Measurements from ENCODE around the gene TMIGD2.
A peak's percentile ranks its signal among the peaks of the same experiment; 100 is the strongest.
"Not testable (repeated sequence)": the region's sequence is repeated elsewhere in the genome, so short reads cannot be mapped to it uniquely, and the experiment has no call there.

The TMIGD2 gene

GRCh38 chr19:4278010-4278409 is 24.2 kb downstream of the TMIGD2 start:
- Mint-ChIP-seq H3K4me3 (no peak overlapping the region), H3K27me3 (peaks cover 26 to 55% of the 10 kb centered on the region in 2 donors)
- ATAC-seq (replicated peaks) = no peak

GRCh38 chr19:4277191-4277696 is 24.9 kb downstream of the TMIGD2 start:
- H3K9me3 Mint-ChIP-seq = no peaks in the 10 kb centered on the region
- peaks cover 3 to 7% of the 10 kb centered on the region in 2 donors for H3K4me1 Mint-ChIP-seq
- H3K27me3 Mint-ChIP-seq = peaks cover 21 to 47% of the 10 kb centered on the region in 2 donors
- peaks cover 5 to 15% of the 10 kb centered on the region in 2 donors for H3K36me3 Mint-ChIP-seq
- no peak overlapping the region for H3K27ac Mint-ChIP-seq
- DNase-seq = no peak
- ATAC-seq (replicated peaks) = no peak
- H3K4me3 Mint-ChIP-seq = no peak overlapping the region

More at GRCh38 chr19:4278010-4278409, 24.2 kb downstream of the TMIGD2 start:
- H3K27ac Mint-ChIP-seq = no peak overlapping the region
- no peaks in the 10 kb centered on the region for H3K9me3 Mint-ChIP-seq
- peaks cover under 1 to 8% of the 10 kb centered on the region in 2 donors for H3K36me3 Mint-ChIP-seq
- peaks cover 3 to 7% of the 10 kb centered on the region in 2 donors for H3K4me1 Mint-ChIP-seq
- DNase-seq = no peak

GRCh38 chr19:4274321-4274686 is 27.9 kb downstream of the TMIGD2 start:
- H3K9me3 Mint-ChIP-seq; ATAC-seq (replicated peaks): not testable (repeated sequence)

GRCh38 chr19:4272894-4273293 is 29.3 kb downstream of the TMIGD2 start:
- Mint-ChIP-seq H3K9me3 (no peaks in the 10 kb centered on the region), H3K4me3 (no peak overlapping the region), H3K36me3 (peaks cover 25 to 35% of the 10 kb centered on the region in 2 donors), H3K4me1 (peaks cover 2 to 5% of the 10 kb centered on the region in 2 donors), H3K27me3 (peaks cover 0 to 8% of the 10 kb centered on the region in 2 donors), H3K27ac (peak overlapping the region; percentile 31)
- ATAC-seq (replicated peaks) (no peak), DNase-seq (no peak)

More at GRCh38 chr19:4274321-4274686, 27.9 kb downstream of the TMIGD2 start:
- not testable (repeated sequence) for H3K27ac Mint-ChIP-seq, DNase-seq, H3K4me3 Mint-ChIP-seq, H3K4me1 Mint-ChIP-seq
- Mint-ChIP-seq H3K36me3 (peaks cover 18 to 26% of the 10 kb centered on the region in 2 donors), H3K27me3 (peaks cover 5 to 19% of the 10 kb centered on the region in 2 donors)

GRCh38 chr19:4268816-4269430 is 33.3 kb downstream of the TMIGD2 start:
- Mint-ChIP-seq H3K4me3 (no peak overlapping the region), H3K27me3 (no peaks in the 10 kb centered on the region), H3K27ac (peak overlapping the region; percentile 81), H3K9me3 (no peaks in the 10 kb centered on the region), H3K4me1 (peaks cover 14 to 28% of the 10 kb centered on the region in 2 donors), H3K36me3 (peaks cover 50 to 70% of the 10 kb centered on the region in 2 donors)
- ATAC-seq (replicated peaks) (no peak), DNase-seq (no peak)

- peak overlapping the region; percentile 81 for H3K27ac Mint-ChIP-seq
- no peak overlapping the region for H3K4me3 Mint-ChIP-seq
Observed at GRCh38 chr19:4267901-4268815, 34.0 kb downstream of the TMIGD2 start.

GRCh38 chr19:4267101-4267900 is 34.9 kb downstream of the TMIGD2 start:
- no peaks in the 10 kb centered on the region for H3K9me3 Mint-ChIP-seq
- DNase-seq (peak; percentile 35), ATAC-seq (replicated peaks) (peak; percentile 52 to 67)
- H3K27me3 Mint-ChIP-seq = no peaks in the 10 kb centered on the region
- H3K4me1 Mint-ChIP-seq = peaks cover 14 to 36% of the 10 kb centered on the region in 2 donors
- no peak overlapping the region for H3K4me3 Mint-ChIP-seq
- peak overlapping the region; percentile 68 for H3K27ac Mint-ChIP-seq
- peaks cover 54 to 64% of the 10 kb centered on the region in 2 donors for H3K36me3 Mint-ChIP-seq

More at GRCh38 chr19:4267901-4268815, 34.0 kb downstream of the TMIGD2 start:
- Mint-ChIP-seq H3K4me1 (peaks cover 14 to 35% of the 10 kb centered on the region in 2 donors), H3K9me3 (no peaks in the 10 kb centered on the region), H3K27me3 (no peaks in the 10 kb centered on the region), H3K36me3 (peaks cover 57 to 71% of the 10 kb centered on the region in 2 donors)
- no peak for ATAC-seq (replicated peaks)
- no peak for DNase-seq

GRCh38 chr19:4266253-4267000 is 35.8 kb downstream of the TMIGD2 start:
- peaks cover 14 to 36% of the 10 kb centered on the region in 2 donors for H3K4me1 Mint-ChIP-seq
- DNase-seq (no peak), ATAC-seq (replicated peaks) (peak; percentile 35 to 48)
- H3K4me3 Mint-ChIP-seq = no peak overlapping the region
- H3K36me3 Mint-ChIP-seq = peaks cover 52 to 64% of the 10 kb centered on the region in 2 donors
- peak overlapping the region; percentile 87 for H3K27ac Mint-ChIP-seq
- no peaks in the 10 kb centered on the region for H3K9me3 Mint-ChIP-seq
- no peaks in the 10 kb centered on the region for H3K27me3 Mint-ChIP-seq

- no peaks in the 10 kb centered on the region for H3K9me3 Mint-ChIP-seq
- H3K27ac Mint-ChIP-seq = peak overlapping the region; percentile 31
- H3K4me3 Mint-ChIP-seq = no peak overlapping the region
- ATAC-seq (replicated peaks) (no peak), DNase-seq (no peak)
- peaks cover 17 to 45% of the 10 kb centered on the region in 2 donors for H3K4me1 Mint-ChIP-seq
- H3K36me3 Mint-ChIP-seq = peaks cover 52 to 67% of the 10 kb centered on the region in 2 donors
- no peaks in the 10 kb centered on the region for H3K27me3 Mint-ChIP-seq
Observed at GRCh38 chr19:4264812-4265211, 37.4 kb downstream of the TMIGD2 start.

- Mint-ChIP-seq H3K27ac (no peak overlapping the region), H3K9me3 (no peaks in the 10 kb centered on the region), H3K36me3 (peaks cover 46 to 66% of the 10 kb centered on the region in 2 donors), H3K27me3 (no peaks in the 10 kb centered on the region), H3K4me3 (no peak overlapping the region), H3K4me1 (peaks cover 8 to 28% of the 10 kb centered on the region in 2 donors)
- DNase-seq = no peak
- ATAC-seq (replicated peaks) = peak; percentile 62 to 65
Observed at GRCh38 chr19:4260613-4261191, 41.5 kb downstream of the TMIGD2 start.

- DNase-seq (no peak), ATAC-seq (replicated peaks) (no peak)
- Mint-ChIP-seq H3K36me3 (peaks cover 50 to 59% of the 10 kb centered on the region in 2 donors), H3K27ac (peak overlapping the region; percentile 85), H3K4me3 (no peak overlapping the region), H3K9me3 (peaks cover 1 to 6% of the 10 kb centered on the region in 2 donors), H3K27me3 (no peaks in the 10 kb centered on the region), H3K4me1 (peaks cover 11 to 20% of the 10 kb centered on the region in 2 donors)
Observed at GRCh38 chr19:4258181-4258580, 44.0 kb downstream of the TMIGD2 start.

- Mint-ChIP-seq H3K36me3 (peaks cover 46 to 61% of the 10 kb centered on the region in 2 donors), H3K9me3 (peaks cover 1 to 6% of the 10 kb centered on the region in 2 donors), H3K27me3 (no peaks in the 10 kb centered on the region), H3K4me3 (no peak overlapping the region), H3K4me1 (peaks cover 11 to 19% of the 10 kb centered on the region in 2 donors), H3K27ac (no peak overlapping the region)
- DNase-seq = no peak
- no peak for ATAC-seq (replicated peaks)
Observed at GRCh38 chr19:4257025-4257424, 45.2 kb downstream of the TMIGD2 start.

- ATAC-seq (replicated peaks) (no peak), DNase-seq (no peak)
- H3K9me3 Mint-ChIP-seq = peaks cover 1 to 6% of the 10 kb centered on the region in 2 donors
- no peaks in the 10 kb centered on the region for H3K27me3 Mint-ChIP-seq
- no peak overlapping the region for H3K4me3 Mint-ChIP-seq
- peaks cover 11 to 19% of the 10 kb centered on the region in 2 donors for H3K4me1 Mint-ChIP-seq
- H3K36me3 Mint-ChIP-seq = peaks cover 44 to 57% of the 10 kb centered on the region in 2 donors
- H3K27ac Mint-ChIP-seq = no peak overlapping the region
Observed at GRCh38 chr19:4256563-4256962, 45.6 kb downstream of the TMIGD2 start.
